ENCODE measurements around the gene FLNB. TPM values are rescaled to one million over a fixed set of nuclear protein-coding genes. Genes with fewer than 3 reads are reported as not detected.

FLNB gene
- total RNA-seq, 2 donors from 2014 or later: 37.6 to 59.6 TPM

GRCh38 chr3:58001086-58001467 lies 7.1 kb upstream of the FLNB start:
- no peak for DNase-seq (ENCODE audit: low spot score)
- Histone ChIP-seq H3K27ac (no peak overlapping the region), H3K9me3 (no peaks in the 10 kb centered on the region), H3K4me1 (peaks cover 0 to 16% of the 10 kb centered on the region in 2 donors), H3K27me3 (no peaks in the 10 kb centered on the region), H3K36me3 (no peaks in the 10 kb centered on the region), H3K4me3 (no peak overlapping the region)
- no peak for TF ChIP-seq CTCF (IDR thresholded peaks at IDR 0.05)

GRCh38 chr3:58001979-58002378 lies 6.2 kb upstream of the FLNB start:
- H3K27ac ChIP-seq: no peak overlapping the region
- peaks cover 0 to 16% of the 10 kb centered on the region in 2 donors for H3K4me1 ChIP-seq
- no peak for DNase-seq (ENCODE audit: low spot score)
- H3K27me3 ChIP-seq: no peaks in the 10 kb centered on the region
- H3K36me3 ChIP-seq: no peaks in the 10 kb centered on the region
- no peak for TF ChIP-seq CTCF (IDR thresholded peaks at IDR 0.05)
- no peaks in the 10 kb centered on the region for H3K9me3 ChIP-seq
- H3K4me3 ChIP-seq: no peak overlapping the region

GRCh38 chr3:58003093-58003492 lies 5.1 kb upstream of the FLNB start:
- no peak for TF ChIP-seq CTCF (IDR thresholded peaks at IDR 0.05)
- H3K27me3 ChIP-seq: no peaks in the 10 kb centered on the region
- DNase-seq (ENCODE audit: low spot score): no peak
- no peak overlapping the region for H3K4me3 ChIP-seq
- H3K4me1 ChIP-seq: peaks cover 0 to 17% of the 10 kb centered on the region in 2 donors
- no peak overlapping the region for H3K27ac ChIP-seq
- H3K36me3 ChIP-seq: no peaks in the 10 kb centered on the region
- H3K9me3 ChIP-seq: no peaks in the 10 kb centered on the region

GRCh38 chr3:58004973-58005372 lies 3.2 kb upstream of the FLNB start:
- no peaks in the 10 kb centered on the region for H3K9me3 ChIP-seq
- no peaks in the 10 kb centered on the region for H3K27me3 ChIP-seq
- peaks cover 0 to 17% of the 10 kb centered on the region in 2 donors for H3K4me1 ChIP-seq
- H3K4me3 ChIP-seq: no peak overlapping the region
- H3K27ac ChIP-seq: no peak overlapping the region
- TF ChIP-seq CTCF (IDR thresholded peaks at IDR 0.05): no peak
- DNase-seq (ENCODE audit: low spot score): no peak
- H3K36me3 ChIP-seq: no peaks in the 10 kb centered on the region

GRCh38 chr3:58005669-58006068 lies 2.6 kb upstream of the FLNB start:
- H3K36me3 ChIP-seq: no peaks in the 10 kb centered on the region
- no peak for DNase-seq (ENCODE audit: low spot score)
- TF ChIP-seq CTCF (IDR thresholded peaks at IDR 0.05): no peak
- H3K27ac ChIP-seq: no peak overlapping the region
- no peaks in the 10 kb centered on the region for H3K27me3 ChIP-seq
- no peaks in the 10 kb centered on the region for H3K9me3 ChIP-seq
- H3K4me3 ChIP-seq: no peak overlapping the region
- H3K4me1 ChIP-seq: peaks cover 0 to 24% of the 10 kb centered on the region in 2 donors

GRCh38 chr3:58006661-58007060 lies 1.6 kb upstream of the FLNB start:
- no peaks in the 10 kb centered on the region for H3K27me3 ChIP-seq
- no peak for DNase-seq (ENCODE audit: low spot score)
- H3K27ac ChIP-seq: no peak overlapping the region
- H3K4me3 ChIP-seq: no peak overlapping the region
- TF ChIP-seq CTCF (IDR thresholded peaks at IDR 0.05): no peak
- no peaks in the 10 kb centered on the region for H3K36me3 ChIP-seq
- no peaks in the 10 kb centered on the region for H3K9me3 ChIP-seq
- H3K4me1 ChIP-seq: peaks cover 0 to 29% of the 10 kb centered on the region in 2 donors

All from right atrium auricular region (tissue), 2 donors.